ENCODE results near the gene MOBP.

Gene MOBP

DNA sequence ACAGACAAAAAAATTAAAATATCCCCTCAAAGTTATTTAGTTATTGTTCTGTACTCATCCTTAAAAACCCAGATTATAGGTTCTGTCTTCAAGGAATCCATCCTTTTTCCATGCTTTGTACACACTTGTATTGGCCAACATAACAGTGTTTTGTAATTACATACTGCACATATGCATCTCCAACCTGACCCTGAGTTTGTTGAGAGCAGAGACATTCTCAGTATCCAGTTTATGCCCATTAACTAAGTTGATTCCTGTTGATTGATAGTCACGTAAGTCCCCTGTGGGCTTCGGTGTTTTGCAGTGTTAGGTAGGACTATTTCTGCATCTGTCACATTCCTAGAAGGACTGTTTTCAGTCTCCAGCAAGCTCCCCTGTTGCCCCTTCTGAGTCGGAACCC lies 33.6 kb downstream of the MOBP start:
- no peak for DNase-seq

- DNase-seq, result no peak
These were observed 34.7 kb downstream of the MOBP start for GRCh38 chr3:39501968-39502837.

DNA sequence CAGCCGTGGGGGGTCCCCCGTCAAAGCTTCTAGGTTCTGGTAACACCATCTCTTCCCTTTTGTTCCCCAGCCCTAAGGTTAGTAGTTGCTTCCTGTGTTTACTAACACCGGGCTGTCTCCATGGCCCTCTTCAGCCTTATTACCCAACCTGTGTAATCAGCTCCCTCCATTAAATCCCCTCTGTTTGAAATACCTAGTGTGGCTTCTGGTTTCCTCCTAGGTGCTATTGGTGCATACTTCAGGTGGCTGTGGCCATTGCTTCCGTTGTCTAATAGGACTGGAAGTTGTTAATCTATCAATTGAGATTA lies 35.3 kb downstream of the MOBP start:
- DNase-seq, result no peak

DNA sequence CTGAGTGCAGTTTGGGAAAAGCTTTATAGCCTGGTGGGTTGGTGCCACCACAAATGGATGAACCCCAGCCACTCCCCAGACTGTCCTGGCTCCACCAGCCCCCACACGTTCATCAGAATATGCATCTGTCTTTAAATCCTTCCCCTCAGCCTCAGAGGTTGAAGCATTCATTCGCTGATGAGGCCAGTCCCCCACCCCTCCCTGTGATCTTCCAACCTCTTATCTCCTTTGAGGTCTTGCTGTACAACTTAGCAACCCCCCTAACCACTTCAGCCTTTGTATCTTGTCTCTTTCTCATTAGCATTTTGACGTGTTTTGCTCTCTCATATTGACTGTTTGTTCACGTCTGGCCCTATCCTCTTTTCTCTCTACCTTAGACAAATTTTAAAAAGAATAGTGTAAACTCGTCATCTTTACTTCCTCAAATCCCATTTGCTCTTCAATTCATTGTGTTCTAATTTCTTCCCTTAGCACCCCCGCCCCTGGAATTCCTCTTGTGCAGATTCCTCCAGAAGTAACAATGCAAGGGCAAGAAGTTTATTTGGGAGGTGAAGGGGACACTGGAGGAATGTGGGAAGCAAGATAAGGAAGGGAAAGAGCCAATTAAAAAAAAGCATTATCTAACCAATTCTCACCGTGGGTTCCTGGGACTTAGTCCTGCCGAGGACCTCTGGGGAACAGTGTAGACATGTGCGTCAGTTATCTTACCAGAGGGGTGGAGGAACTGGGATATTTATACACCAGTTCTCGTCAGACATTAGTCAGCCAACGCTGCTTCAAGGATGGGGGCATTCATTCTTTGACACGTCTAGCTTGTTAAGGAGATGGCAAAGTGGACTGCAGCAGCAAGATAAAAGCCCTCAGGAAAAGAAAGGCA lies 38.6 kb downstream of the MOBP start:
- no peak for DNase-seq

DNA sequence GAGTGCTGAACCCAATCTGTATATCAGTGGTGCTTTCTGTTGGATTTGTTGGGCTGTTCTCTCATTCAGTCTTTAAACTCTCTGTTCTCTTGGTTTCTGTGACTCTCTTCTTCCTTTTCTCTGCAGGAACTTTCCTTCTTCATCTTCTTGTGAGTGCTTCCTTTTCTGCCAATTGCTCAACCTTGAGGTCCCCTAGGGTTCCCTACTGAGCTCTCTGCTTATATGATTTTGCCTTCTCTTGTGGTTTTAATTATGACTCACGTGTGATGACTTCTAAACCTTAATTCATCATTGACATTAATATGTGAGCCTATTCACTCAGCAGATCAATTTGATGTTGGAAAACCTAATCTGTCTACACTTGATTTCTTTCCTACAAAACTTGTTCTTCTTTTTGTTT lies 39.4 kb downstream of the MOBP start:
- DNase-seq, result no peak

DNA sequence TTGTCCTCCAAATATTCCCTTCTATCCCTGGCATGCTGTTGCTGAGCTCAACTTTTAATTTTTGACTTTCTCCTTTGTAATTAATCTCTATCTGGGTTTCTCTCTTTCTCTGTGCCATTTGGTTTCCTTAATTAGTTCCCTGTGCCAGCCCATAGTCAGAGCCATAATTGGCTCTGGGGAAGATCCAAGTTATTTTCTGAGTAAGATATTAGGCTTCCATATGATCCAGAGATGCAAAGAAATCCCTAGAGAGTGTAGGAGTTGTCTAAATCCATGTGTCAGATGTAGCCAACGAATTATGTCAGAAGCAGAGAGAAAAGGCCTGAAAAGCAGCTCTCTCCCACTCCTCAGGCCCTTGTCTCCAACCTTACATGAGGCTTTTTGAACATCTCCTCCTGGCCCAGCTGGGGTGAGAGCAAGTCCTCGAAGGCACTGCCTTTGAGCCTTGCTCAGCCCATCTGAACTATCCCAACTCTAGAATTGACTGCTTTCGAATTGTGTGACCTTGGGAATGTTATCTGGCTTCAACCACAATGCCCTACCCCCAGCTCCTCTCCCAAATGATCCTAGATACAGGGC lies 46.4 kb downstream of the MOBP start:
- DNase-seq, result no peak

DNA sequence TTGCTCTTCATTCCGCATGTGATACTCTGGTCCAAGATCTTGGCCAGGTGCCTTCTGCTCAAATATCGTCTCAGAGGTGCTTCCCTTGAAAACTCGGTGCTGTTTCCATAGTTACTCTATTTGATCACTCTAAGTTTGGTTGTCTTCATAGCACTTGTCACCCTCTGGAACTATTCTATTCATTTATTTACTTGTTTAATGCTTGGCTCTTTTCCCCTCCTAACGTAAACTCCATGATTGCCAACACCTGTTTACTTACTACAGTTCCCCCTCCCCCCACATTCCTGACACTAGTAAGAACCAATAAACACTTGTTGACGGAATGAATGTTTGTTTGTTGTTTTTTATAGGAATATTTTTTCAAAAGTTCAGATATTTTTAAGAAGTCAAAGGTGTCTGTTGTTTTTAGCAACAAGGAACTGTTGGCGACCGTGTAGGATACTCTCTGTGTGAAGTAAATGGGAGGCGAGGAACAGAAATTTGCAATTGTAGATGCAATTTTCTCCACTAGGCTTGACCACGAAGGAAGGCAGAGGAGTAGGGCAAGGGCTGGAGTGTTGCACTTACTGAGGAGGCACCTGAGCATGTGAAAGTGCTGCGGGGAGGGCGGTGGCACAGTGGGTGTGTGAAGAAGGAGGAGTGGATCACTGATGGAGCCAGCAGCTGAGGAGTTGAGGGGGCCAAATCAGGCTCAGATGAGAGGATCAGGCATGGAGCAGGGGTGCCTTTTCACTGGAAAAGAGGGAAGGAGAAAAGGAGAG lies 48.4 kb downstream of the MOBP start:
- no peak for DNase-seq

- no peak for DNase-seq
These were observed 51.6 kb downstream of the MOBP start for GRCh38 chr3:39519103-39519502.

- DNase-seq, result no peak
These were observed 52.2 kb downstream of the MOBP start for GRCh38 chr3:39519554-39520288.

DNA sequence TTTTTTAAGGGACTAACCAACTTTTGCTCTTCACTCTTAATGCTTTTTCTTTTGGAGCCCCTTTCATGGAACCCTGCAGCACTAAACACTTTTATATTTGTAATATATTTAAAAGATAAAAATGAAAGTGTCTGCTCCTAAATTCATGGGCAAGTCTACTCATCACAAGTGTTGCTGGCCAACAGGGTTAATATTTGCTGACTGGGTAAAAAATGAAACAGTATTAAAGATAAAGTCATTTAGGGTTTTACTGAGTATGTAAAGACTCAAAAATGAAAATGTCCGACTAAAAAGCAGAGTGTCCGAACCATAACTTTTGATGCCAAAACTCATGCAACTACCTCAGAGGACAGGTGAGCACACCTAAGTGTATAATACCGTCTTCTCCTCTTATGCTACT lies 54.0 kb downstream of the MOBP start:
- no peak for DNase-seq

GRCh38 chr3:39524107-39524506 lies 56.6 kb downstream of the MOBP start:
- DNase-seq, result no peak

DNA sequence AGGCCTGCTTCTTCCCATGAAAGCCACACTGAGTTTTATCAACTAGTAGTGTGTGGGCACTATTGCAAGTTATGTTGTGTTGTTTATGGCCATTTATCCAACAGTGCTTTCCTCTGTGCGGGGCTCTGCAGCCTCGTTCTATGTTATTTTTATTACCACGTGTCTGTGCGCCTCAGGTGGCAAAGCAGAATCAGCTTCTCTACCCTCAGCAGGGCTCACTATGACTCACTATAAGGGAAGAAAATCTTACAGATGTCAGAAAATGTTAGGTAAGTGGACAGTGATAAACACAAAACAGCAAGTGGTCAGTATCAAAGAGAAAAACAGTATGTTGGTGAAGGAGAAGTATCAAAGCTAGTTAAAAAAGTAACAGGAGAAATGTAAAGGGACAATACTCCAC lies 61.4 kb downstream of the MOBP start:
- no peak for DNase-seq

DNA sequence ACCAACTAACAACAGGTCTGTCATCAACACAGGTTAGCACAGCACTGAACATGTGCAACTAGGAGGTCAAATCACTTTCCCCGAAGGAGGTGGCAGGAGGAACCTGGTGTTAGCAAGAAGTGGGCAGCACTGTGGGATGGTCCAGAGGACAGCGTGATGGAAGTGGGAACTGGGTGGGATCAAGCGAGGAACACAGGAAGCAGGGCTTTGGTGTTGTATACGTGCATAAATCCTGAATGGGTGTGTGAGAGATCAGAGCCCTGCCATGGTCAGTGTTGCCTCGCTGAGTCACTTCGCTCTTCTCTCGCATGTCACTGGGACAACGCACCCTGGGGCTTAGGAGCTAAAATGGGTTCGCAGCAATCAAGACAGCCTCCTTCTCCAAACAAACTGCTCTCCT lies 62.1 kb downstream of the MOBP start:
- no peak for DNase-seq

- DNase-seq, result no peak
These were observed 63.6 kb downstream of the MOBP start for GRCh38 chr3:39531066-39531465.

GRCh38 chr3:39531665-39532064 lies 64.2 kb downstream of the MOBP start:
- DNase-seq, result no peak

DNA sequence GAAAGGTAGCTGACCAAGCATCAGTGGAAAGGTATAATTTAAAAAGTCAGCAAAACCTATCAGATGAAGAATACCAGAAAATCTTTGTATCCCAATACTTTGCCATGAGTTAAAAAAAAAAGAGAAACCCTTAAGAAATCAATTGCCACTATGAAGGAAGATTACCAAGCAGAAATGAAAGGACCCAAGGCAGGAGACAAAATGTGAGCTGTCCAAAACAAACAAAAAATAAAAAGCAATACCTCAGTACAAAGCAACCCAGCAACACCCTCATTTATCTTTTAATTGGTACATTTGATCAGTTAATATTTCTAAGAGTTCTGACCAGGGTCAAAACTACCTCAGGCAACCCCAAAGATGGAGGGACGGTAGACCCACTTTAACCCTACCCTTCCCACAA lies 65.3 kb downstream of the MOBP start:
- DNase-seq, result no peak

DNA sequence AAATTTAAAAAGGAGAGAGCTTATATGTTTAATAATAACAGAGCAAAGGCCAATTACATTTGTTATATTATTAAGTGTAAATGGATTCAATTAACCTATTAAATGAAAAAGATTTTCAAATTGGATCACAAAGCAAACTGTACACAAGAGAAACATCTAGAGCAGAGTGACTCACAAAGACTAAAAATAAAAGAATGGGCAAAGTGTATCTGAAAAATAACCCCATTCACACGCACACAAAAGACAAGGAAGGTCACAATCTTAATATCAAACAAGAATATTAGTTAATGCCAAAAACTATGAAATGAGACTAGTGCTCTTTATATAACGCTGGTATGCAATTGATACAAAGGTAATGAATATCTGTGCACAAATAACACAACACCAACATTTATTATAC lies 65.7 kb downstream of the MOBP start:
- no peak for DNase-seq

GRCh38 chr3:39540162-39540921 lies 72.9 kb downstream of the MOBP start:
- DNase-seq, result no peak

- no peak for DNase-seq
These were observed 74.0 kb downstream of the MOBP start for GRCh38 chr3:39541442-39541841.

DNA sequence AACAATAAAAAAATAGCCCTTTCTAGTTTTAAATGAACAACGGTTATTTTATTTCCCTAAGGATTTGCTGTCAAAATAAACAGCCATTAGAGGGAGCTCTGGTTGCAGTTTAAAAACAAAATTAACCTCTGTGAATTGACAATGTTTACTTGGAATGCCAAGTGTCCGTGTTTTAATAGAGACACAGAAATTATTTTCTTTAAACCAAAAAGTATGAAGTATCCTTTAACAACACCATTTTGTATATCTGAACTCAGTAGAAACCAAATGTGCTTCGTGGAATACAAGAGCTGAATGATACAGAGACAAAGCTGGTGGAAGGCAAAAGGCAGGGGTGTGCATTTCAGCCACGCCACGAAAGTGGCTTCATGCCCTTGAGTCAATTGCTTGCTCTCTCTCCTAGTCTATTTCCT lies 74.4 kb downstream of the MOBP start:
- peak; percentile 2 to 20 for DNase-seq

GRCh38 chr3:39542588-39542988 lies 75.1 kb downstream of the MOBP start:
- no peak for DNase-seq

DNA sequence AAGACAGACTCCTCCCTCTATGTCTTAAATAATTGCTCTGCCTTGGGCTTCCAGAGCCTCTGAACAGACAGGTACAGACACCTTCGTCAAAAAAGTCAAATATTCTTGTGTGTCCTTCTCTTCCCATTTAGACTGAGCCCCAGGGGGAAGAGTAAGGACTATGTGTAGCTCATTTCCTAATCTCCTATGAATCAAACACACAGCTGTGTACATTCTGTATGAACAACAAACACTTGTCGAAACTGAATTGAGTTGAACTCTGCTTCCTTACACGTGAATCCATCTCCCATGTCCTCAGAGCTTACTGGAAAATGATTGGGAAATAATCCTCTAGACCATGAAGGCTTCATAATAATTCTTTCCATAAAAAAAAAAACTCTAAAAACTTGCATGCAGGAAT lies 80.8 kb downstream of the MOBP start:
- DNase-seq, result no peak
